Astrocyte (in vitro differentiated cells and primary cell): ENCODE results near the gene TMEM63B. TPM values are rescaled to one million over a fixed set of nuclear protein-coding genes. Genes with fewer than 3 reads are reported as not detected.

Source experiments
- DNase-seq: peaks from one replicate; pipeline ENCODE4 v3.0.0-alpha.2; 2010; ENCODE audit warnings: low read depth
- FAIRE-seq: peaks from 2 replicates; lab custom pipeline; 2011; peaks lifted over from hg19 to GRCh38; lab: Jason Lieb, UNC
- H2AFZ ChIP-seq: 2 replicates; pipeline ENCODE4 v1.6.0; 2012; ENCODE audit warnings: low read depth, low read length, inconsistent platforms
- H3K27ac ChIP-seq: 2 replicates; pipeline ENCODE4 v1.5.1; 2011; ENCODE audit warnings: low read depth, low read length, inconsistent platforms
- H3K27me3 ChIP-seq: 2 replicates; pipeline ENCODE4 v1.6.0; 2011; ENCODE audit warnings: low read length, inconsistent platforms; ENCODE audit not compliant: insufficient read depth
- H3K36me3 ChIP-seq: 2 replicates; pipeline ENCODE4 v1.5.1; 2011; ENCODE audit warnings: low read length, inconsistent platforms; ENCODE audit not compliant: insufficient read depth
- H3K4me1 ChIP-seq: 2 replicates; pipeline ENCODE4 v1.5.1; 2011; ENCODE audit warnings: low read length, inconsistent platforms; ENCODE audit not compliant: insufficient read depth
- H3K4me2 ChIP-seq: 2 replicates; pipeline ENCODE4 v1.6.0; 2012; ENCODE audit warnings: low read length, inconsistent platforms
- H3K4me3 ChIP-seq: 2 replicates; pipeline ENCODE4 v1.5.1; 2011; ENCODE audit warnings: low read depth, mild to moderate bottlenecking, low read length, inconsistent platforms; ENCODE audit not compliant: insufficient read depth
- H3K79me2 ChIP-seq: 2 replicates; pipeline ENCODE4 v1.6.0; 2012; ENCODE audit warnings: mild to moderate bottlenecking, low read length, inconsistent platforms; ENCODE audit not compliant: insufficient read depth
- H3K9ac ChIP-seq: 2 replicates; pipeline ENCODE4 v1.6.0; 2012; ENCODE audit warnings: mild to moderate bottlenecking, low read length, inconsistent platforms
- H3K9me3 ChIP-seq: 2 replicates; pipeline ENCODE4 v1.5.1; 2012; ENCODE audit warnings: low read depth, mild to moderate bottlenecking, low read length, inconsistent platforms; ENCODE audit not compliant: insufficient read depth
- H4K20me1 ChIP-seq: 2 replicates; pipeline ENCODE4 v1.6.0; 2012; ENCODE audit warnings: low read length, inconsistent platforms; ENCODE audit not compliant: insufficient read depth
- H3K27ac Mint-ChIP-seq: one replicate; pipeline ENCODE4 v1.8.0; 2021; ENCODE audit warnings: mild to moderate bottlenecking, mixed read lengths; ENCODE audit not compliant: unreplicated experiment
- H3K27me3 Mint-ChIP-seq: one replicate; pipeline ENCODE4 v1.8.0; 2021; ENCODE audit warnings: low read depth, mixed read lengths; ENCODE audit not compliant: unreplicated experiment
- H3K36me3 Mint-ChIP-seq: one replicate; pipeline ENCODE4 v1.8.0; 2021; ENCODE audit warnings: low read depth, mixed read lengths; ENCODE audit not compliant: unreplicated experiment
- H3K4me1 Mint-ChIP-seq: one replicate; pipeline ENCODE4 v1.8.0; 2021; ENCODE audit warnings: low read depth, mixed read lengths; ENCODE audit not compliant: unreplicated experiment
- H3K4me3 Mint-ChIP-seq: one replicate; pipeline ENCODE4 v1.8.0; 2021; ENCODE audit warnings: mild to moderate bottlenecking, moderate library complexity, mixed read lengths; ENCODE audit not compliant: unreplicated experiment
- H3K9me3 Mint-ChIP-seq: one replicate; pipeline ENCODE4 v1.8.0; 2021; ENCODE audit warnings: mild to moderate bottlenecking, mixed read lengths; ENCODE audit not compliant: unreplicated experiment
- CTCF ChIP-seq: IDR thresholded peaks from 2 replicates; pipeline ENCODE4 v1.5.1; 2011; ENCODE audit warnings: low read depth, mild to moderate bottlenecking, inconsistent platforms, low read length, moderate library complexity; ENCODE audit not compliant: insufficient read depth
- EZH2 ChIP-seq: IDR thresholded peaks from 2 replicates; pipeline ENCODE4 v1.6.1; 2012; ENCODE audit warnings: mild to moderate bottlenecking, low read length, inconsistent platforms; ENCODE audit not compliant: insufficient read depth
- total RNA-seq: library from RNA; stranded (reverse); gene quantifications from 2 replicates; pipeline ENCODE4 v1.2.1, GENCODE V29; 2021

The TMEM63B gene
- total RNA-seq, 1 donor from 2014 or later: 86.6 TPM

GRCh38 chr6:44084231-44085014 is 42.9 kb upstream of the TMEM63B start:
- H4K20me1 ChIP-seq: peaks cover 5% of the 10 kb centered on the region
- Mint-ChIP-seq H3K36me3 (no peaks in the 10 kb centered on the region), H3K4me3 (peak overlapping the region; percentile 40), H3K27ac (no peak overlapping the region), H3K9me3 (no peaks in the 10 kb centered on the region), H3K4me1 (peaks cover 10% of the 10 kb centered on the region), H3K27me3 (peaks cover 8% of the 10 kb centered on the region)
- FAIRE-seq: no peak
- H3K79me2 ChIP-seq: no peaks in the 10 kb centered on the region
- no peak overlapping the region for H3K27ac ChIP-seq
- no peak overlapping the region for H3K9ac ChIP-seq
- no peaks in the 10 kb centered on the region for H3K4me1 ChIP-seq
- no peak for DNase-seq
- no peaks in the 10 kb centered on the region for H3K27me3 ChIP-seq
- H3K36me3 ChIP-seq: no peaks in the 10 kb centered on the region
- TF ChIP-seq EZH2 (no peak), CTCF (no peak)
- no peak overlapping the region for H3K4me3 ChIP-seq
- no peak overlapping the region for H2AFZ ChIP-seq
- no peaks in the 10 kb centered on the region for H3K9me3 ChIP-seq
- no peak overlapping the region for H3K4me2 ChIP-seq

- peaks cover 5% of the 10 kb centered on the region for H4K20me1 ChIP-seq
- FAIRE-seq: no peak
- H3K27me3 ChIP-seq: no peaks in the 10 kb centered on the region
- no peak overlapping the region for H3K9ac ChIP-seq
- H3K4me1 ChIP-seq: no peaks in the 10 kb centered on the region
- no peak overlapping the region for H2AFZ ChIP-seq
- DNase-seq: no peak
- Mint-ChIP-seq H3K27ac (no peak overlapping the region), H3K27me3 (peaks cover 8% of the 10 kb centered on the region), H3K36me3 (no peaks in the 10 kb centered on the region), H3K4me3 (no peak overlapping the region), H3K4me1 (peaks cover 10% of the 10 kb centered on the region), H3K9me3 (no peaks in the 10 kb centered on the region)
- no peak overlapping the region for H3K4me2 ChIP-seq
- TF ChIP-seq CTCF (no peak), EZH2 (no peak)
- H3K27ac ChIP-seq: no peak overlapping the region
- H3K36me3 ChIP-seq: no peaks in the 10 kb centered on the region
- H3K4me3 ChIP-seq: no peak overlapping the region
- H3K79me2 ChIP-seq: no peaks in the 10 kb centered on the region
- no peaks in the 10 kb centered on the region for H3K9me3 ChIP-seq
Observed at GRCh38 chr6:44085219-44085618, 42.1 kb upstream of the TMEM63B start.
